ENCODE results near the gene GLMP.

GLMP gene

DNA sequence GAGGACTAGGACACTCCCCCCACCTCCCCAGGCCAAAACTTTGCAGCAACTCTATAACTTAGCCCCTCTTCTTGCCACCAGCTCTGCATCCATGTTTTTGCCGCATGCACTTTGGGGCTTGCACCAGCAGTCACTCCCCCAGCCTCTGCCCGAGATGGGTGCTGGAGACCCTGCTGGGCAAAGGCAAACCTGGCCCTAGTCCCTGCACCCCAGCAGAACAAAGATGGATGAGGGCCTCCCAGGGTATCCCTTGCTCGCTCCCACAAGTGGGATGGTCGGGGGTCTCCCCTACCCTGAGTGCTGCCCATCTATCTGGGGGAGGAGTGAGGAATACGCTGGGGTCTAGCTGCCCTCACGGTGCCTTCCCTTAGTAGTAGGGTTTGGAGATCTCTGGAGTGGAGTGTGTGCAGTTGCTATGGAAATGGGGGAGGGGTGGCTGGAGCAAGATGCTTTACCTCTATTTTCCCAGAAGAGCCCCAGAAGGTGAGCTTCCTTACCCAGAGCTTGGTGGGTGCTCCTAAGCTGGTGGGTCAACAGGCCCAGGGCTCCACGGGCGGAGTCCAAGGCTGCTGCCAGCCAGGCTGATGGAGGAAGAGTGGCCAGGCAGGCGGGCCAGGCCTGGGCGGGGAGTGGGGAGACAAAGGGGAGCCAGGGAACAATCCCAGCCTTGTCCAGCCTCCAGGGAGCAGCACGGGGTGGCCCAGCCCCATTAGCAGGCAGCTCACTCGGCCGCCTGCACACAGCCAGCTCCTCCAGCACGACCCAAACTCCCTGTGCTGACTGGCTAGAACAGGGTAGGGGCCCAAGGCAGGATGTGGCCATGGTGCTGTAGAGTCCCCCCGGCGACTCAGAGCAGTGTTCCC, 47.8 kb downstream of the GLMP start, which contains the start of gene PAQR6:
PAQR6 (minus strand) TSS at position 597 of the 863 bp plus-strand sequence. CDS start 1,325 bp downstream, outside the sequence.
- DNase-seq, result no peak

DNA sequence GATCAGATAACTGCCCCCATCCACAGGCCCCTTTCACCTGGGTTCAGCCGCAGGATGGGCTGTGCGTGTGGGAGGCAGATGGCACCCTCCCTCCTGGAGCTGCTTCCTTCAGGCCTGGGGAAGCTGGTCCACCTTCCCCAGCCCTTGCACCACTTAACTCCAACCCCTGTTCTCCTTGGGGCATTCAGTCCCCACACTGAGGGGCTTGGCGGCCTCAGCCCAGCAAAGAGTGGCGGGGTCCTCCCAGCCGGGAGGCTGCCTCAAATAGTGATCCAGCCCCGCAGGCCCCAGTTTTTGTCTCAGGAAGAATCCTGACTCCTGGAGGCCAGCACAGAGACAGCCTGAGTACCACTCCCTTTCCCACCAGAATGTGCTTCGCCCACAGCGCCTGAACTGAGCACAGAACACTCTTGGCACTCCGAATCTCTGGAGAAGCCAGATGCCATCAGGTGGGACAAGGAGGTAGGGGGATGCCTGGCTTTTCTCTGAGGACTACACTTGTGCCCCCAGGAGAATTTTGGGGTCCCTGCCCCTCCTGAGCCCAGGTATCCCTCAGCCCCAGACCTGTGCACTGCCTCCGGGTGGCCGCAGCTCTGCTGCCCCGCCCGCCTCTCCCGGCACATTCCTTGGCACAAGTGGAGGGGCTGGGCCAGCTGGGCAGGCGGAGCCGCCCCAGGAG, 48.6 kb downstream of the GLMP start:
- DNase-seq, result no peak

DNA sequence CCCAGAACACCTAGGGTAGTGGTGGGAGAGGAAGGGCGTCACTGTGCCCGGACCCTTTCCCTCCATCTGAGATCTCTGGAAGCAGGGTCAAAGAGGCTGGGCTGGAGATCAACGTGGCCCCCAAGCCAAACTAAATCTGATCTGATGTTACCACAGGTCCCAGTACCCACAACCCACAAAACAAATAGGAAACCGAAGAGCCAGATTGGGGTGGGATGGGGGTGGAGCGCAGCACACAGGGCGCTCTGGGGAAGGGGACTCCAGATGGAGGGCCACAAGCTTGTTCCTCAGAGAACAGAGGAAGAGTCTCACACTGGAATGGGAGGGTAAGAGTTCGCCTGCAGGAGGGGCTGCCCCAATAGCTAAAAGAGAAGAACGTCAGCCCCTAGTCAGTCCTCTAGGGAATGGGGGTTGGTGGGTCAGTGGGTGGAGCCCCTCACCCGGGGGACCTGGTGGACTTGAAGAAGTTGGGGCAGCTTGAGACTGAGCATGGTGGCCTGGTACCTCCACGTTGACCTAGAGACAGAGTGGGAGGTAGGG, 49.2 kb downstream of the GLMP start:
- DNase-seq, result no peak

DNA sequence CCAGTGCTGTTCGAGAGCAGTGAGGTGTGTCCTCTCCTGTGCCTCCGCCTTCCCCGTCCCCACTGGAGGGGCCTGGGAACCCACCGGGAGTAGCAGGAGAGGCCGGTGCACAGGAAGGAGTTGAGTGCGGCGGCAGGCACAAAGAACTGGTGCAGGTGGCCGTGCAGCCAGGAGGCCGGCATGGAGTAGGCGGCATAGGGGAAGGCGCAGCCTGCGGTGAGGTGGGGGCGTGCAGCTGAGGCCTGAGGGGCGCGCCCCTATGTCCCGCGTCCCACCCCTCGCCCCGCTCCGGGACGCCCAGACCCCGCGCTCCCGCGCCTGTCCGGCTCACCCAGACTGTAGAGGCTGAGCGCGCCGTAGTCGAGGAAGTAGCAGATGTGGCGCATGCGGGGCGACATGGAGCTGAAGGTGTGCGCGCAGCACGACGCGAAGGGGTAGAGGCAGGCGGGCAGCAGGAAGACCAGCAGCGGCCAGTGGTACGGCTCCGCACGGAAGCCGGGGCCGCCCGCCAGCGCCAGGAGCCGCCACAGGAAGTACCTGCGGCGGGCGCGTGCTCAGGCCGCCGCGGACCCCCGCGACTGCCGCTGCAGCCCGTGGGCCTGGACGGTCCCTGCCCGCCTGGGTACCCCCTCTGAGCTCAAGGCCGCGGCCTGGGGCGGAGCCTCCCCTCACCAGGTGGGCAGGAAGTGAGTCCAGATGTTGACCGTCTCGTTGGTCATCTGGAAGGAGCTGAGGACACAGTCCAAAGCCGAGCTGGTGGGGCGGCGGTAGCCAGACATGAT, 49.8 kb downstream of the GLMP start:
- DNase-seq, result no peak

DNA sequence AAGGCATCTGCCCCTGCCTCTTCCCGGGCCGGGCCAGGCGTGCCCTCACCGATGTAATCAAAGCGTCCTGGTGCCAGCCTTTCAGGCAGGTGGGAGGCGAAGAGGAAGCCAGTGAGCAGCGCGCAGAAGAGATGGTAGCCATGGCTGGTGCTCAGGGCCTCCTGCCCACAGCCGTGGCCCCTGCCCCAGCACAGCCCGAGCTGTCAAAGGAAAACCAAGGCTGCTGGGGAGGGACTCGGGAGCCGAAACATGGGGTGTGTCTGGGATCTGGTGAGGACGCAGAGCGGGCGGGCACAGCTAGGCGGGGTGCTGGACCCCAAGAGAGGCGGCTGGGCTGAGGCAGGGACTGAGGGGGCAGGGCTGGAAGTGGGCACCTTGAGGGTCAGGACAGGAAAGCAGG, 50.8 kb downstream of the GLMP start:
- no peak for DNase-seq

DNA sequence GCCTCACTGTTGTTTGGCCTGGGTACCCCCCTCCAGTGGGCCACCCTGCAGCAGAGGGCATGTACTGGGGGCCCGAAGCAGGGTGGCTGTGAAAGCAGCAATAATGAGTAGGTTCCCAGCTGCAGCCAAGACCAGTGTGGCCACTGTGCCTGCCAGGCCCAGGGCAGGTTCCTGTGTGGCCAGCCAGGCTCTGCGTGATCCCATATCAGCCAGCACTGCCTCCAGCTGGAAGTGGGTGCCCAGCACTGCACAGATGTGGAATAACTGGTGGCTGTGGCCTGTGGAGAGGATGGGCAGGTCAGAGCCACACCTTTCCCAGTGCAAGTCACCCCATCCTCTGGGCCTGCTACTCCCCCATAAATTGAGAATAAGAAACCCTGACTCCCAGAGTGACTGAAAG, 51.4 kb downstream of the GLMP start:
- no peak for DNase-seq

DNA sequence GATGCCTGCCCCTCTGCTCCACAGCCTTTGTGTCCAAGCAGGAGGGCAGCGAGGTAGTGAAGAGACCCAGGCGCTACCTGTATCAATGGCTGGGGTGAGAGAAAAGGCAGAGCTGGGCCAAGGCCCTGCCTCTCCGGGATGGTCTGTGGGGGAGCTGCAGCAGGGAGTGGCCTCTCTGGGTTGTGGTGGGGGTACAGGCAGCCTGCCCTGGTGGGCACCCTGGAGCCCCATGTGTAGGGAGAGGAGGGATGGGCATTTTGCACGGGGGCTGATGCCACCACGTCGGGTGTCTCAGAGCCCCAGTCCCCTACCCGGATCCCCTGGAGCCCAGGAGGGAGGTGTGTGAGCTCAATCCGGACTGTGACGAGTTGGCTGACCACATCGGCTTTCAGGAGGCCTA, 52.7 kb downstream of the GLMP start:
- DNase-seq, result no peak

Measured in GOT3 (cell line).